Mesenchymal stem cell (in vitro differentiated cells and primary cell): ENCODE measurements around the gene ECI1.

ENCODE experiments used
- DNase-seq: peaks from one replicate; pipeline ENCODE4 v3.0.0-alpha.2; 2013
- H2AFZ ChIP-seq: one replicate; pipeline ENCODE4 v1.6.1; 2013; ENCODE audit warnings: low read depth, mild to moderate bottlenecking, control low read depth, inconsistent platforms, low read length, moderate library complexity
- H2AK5ac ChIP-seq: 2 replicates; pipeline ENCODE4 v1.6.1; 2013; ENCODE audit warnings: low read length, moderate library complexity, mild to moderate bottlenecking, inconsistent platforms; ENCODE audit not compliant: severe bottlenecking
- H2BK120ac ChIP-seq: one replicate; pipeline ENCODE4 v1.6.1; 2013; ENCODE audit warnings: low read depth, mild to moderate bottlenecking, inconsistent platforms, low read length, moderate library complexity
- H2BK12ac ChIP-seq, 2 experiments: one replicate each; pipeline ENCODE4 v1.6.1; 2013; ENCODE audit warnings: inconsistent platforms in 2 of 2, low read length in 2 of 2, mild to moderate bottlenecking in 2 of 2, moderate library complexity in 2 of 2, control low read depth in 1 of 2
- H2BK15ac ChIP-seq: one replicate; pipeline ENCODE4 v1.6.1; 2013; ENCODE audit warnings: mild to moderate bottlenecking, low read depth, inconsistent platforms; ENCODE audit not compliant: poor library complexity, severe bottlenecking
- H2BK5ac ChIP-seq: 2 replicates; pipeline ENCODE4 v1.6.1; 2013; ENCODE audit warnings: low read depth, mild to moderate bottlenecking, low read length, control low read depth, inconsistent platforms; ENCODE audit not compliant: poor library complexity, severe bottlenecking
- H3K14ac ChIP-seq, 2 experiments: one replicate each; pipeline ENCODE4 v1.6.1; 2013; ENCODE audit warnings: inconsistent platforms in 2 of 2, low read length in 2 of 2, control low read depth in 1 of 2, mild to moderate bottlenecking in 1 of 2, moderate library complexity in 1 of 2
- H3K18ac ChIP-seq, 2 experiments: one replicate each; pipeline ENCODE4 v1.6.1; 2013; ENCODE audit warnings: inconsistent platforms in 2 of 2, low read length in 2 of 2, control low read depth in 1 of 2, low read depth in 1 of 2, mild to moderate bottlenecking in 1 of 2
- H3K23ac ChIP-seq, 2 experiments: one replicate each; pipeline ENCODE4 v1.6.1; 2013; ENCODE audit warnings: inconsistent platforms in 2 of 2, low read length in 2 of 2, mild to moderate bottlenecking in 2 of 2, moderate library complexity in 2 of 2, control low read depth in 1 of 2
- H3K27ac ChIP-seq: 2 replicates; pipeline ENCODE4 v1.5.1; 2013; ENCODE audit warnings: mild to moderate bottlenecking, moderate library complexity, low read length, control low read depth, inconsistent platforms; ENCODE audit not compliant: poor library complexity, severe bottlenecking
- H3K27me3 ChIP-seq, 2 experiments: 2 replicates each; pipeline versions ENCODE4 v1.6.1 to v1.7.0; 2013; ENCODE audit warnings: low read length in 2 of 2, mild to moderate bottlenecking in 2 of 2, moderate library complexity in 2 of 2, control low read depth in 1 of 2, inconsistent platforms in 1 of 2; ENCODE audit not compliant: control insufficient read depth in 1 of 2, insufficient read depth in 1 of 2
- H3K36me3 ChIP-seq, 2 experiments: 2 replicates each; pipeline versions ENCODE4 v1.6.1 to v1.7.0; 2013; ENCODE audit warnings: low read length in 2 of 2, control low read depth in 1 of 2, inconsistent platforms in 1 of 2, low read depth in 1 of 2, mild to moderate bottlenecking in 1 of 2; ENCODE audit not compliant: insufficient read depth in 2 of 2, control insufficient read depth in 1 of 2
- H3K4ac ChIP-seq, 2 experiments: one replicate each; pipeline ENCODE4 v1.6.1; 2013; ENCODE audit warnings: inconsistent platforms in 2 of 2, low read length in 2 of 2, mild to moderate bottlenecking in 2 of 2, moderate library complexity in 2 of 2, control low read depth in 1 of 2, low read depth in 1 of 2
- H3K4me1 ChIP-seq: 2 replicates; pipeline ENCODE4 v1.6.1; 2013; ENCODE audit warnings: low read depth, low read length, control low read depth; ENCODE audit not compliant: control insufficient read depth, insufficient read depth
- H3K4me2 ChIP-seq: 2 replicates; pipeline ENCODE4 v1.6.1; 2013; ENCODE audit warnings: low read length, mild to moderate bottlenecking, inconsistent platforms; ENCODE audit not compliant: poor library complexity, severe bottlenecking
- H3K4me3 ChIP-seq, 2 experiments: 2 replicates each; pipeline versions ENCODE4 v1.5.1 to v1.7.0; 2013; ENCODE audit warnings: low read length in 2 of 2, mild to moderate bottlenecking in 2 of 2, control low read depth in 1 of 2, low read depth in 1 of 2; ENCODE audit not compliant: insufficient read depth in 1 of 2
- H3K79me1 ChIP-seq: replicated peaks from 2 replicates; pipeline ENCODE4 v1.6.1; 2013; ENCODE audit warnings: mild to moderate bottlenecking, control low read depth, low read length, inconsistent platforms; ENCODE audit not compliant: poor library complexity, severe bottlenecking
- H3K9ac ChIP-seq: 2 replicates; pipeline ENCODE4 v1.7.0; 2013; ENCODE audit warnings: mild to moderate bottlenecking, low read length, moderate library complexity
- H3K9me3 ChIP-seq: 2 replicates; pipeline ENCODE4 v1.7.0; 2013; ENCODE audit warnings: mild to moderate bottlenecking, low read length; ENCODE audit not compliant: control insufficient read depth
- H4K8ac ChIP-seq: one replicate; pipeline ENCODE4 v1.6.1; 2013; ENCODE audit warnings: inconsistent platforms, mild to moderate bottlenecking, low read length, moderate library complexity
- H4K91ac ChIP-seq: one replicate; pipeline ENCODE4 v1.6.1; 2013; ENCODE audit warnings: mild to moderate bottlenecking, low read length, inconsistent platforms
- WGBS: methylation state at CpG from one replicate; pipeline ENCODE4 v1.1.7; 2013; ENCODE audit warnings: mixed read lengths; 5-methylcytosine and 5-hydroxymethylcytosine counted together

The ECI1 gene

GRCh38 chr16:2210009-2210332 is 41.4 kb downstream of the ECI1 start:
- Histone ChIP-seq H3K36me3 (peaks cover 31 to 67% of the 10 kb centered on the region in 2 experiments), H3K14ac (no peak overlapping the region), H3K79me1 (peaks cover 38% of the 10 kb centered on the region), H3K9ac (no peak overlapping the region), H2BK12ac (no peak overlapping the region), H3K27ac (no peak overlapping the region), H3K4me2 (no peak overlapping the region), H4K91ac (no peak overlapping the region), H3K4me1 (peaks cover 48% of the 10 kb centered on the region), H2AK5ac (no peak overlapping the region), H3K4me3 (no peak overlapping the region), H2BK15ac (no peak overlapping the region), H3K4ac (no peak overlapping the region), H2AFZ (no peak overlapping the region), H2BK5ac (no peak overlapping the region), H3K18ac (no peak overlapping the region), H3K9me3 (no peaks in the 10 kb centered on the region), H3K23ac (no peak overlapping the region), H3K27me3 (no peaks in the 10 kb centered on the region), H2BK120ac (no peak overlapping the region), H4K8ac (no peak overlapping the region)
- 97% methylated on average over 14 of the region's 17 CpGs for WGBS
- DNase-seq, result no peak

GRCh38 chr16:2209258-2210008 is 42.0 kb downstream of the ECI1 start:
- Histone ChIP-seq H2BK120ac (no peak overlapping the region), H3K79me1 (peaks cover 38% of the 10 kb centered on the region), H3K27me3 (no peaks in the 10 kb centered on the region), H4K8ac (no peak overlapping the region), H4K91ac (no peak overlapping the region), H3K9ac (no peak overlapping the region), H3K23ac (no peak overlapping the region), H3K14ac (no peak overlapping the region), H2BK15ac (peak overlapping the region; percentile 45), H3K4me2 (no peak overlapping the region), H3K9me3 (no peaks in the 10 kb centered on the region), H2AK5ac (no peak overlapping the region), H3K4ac (no peak overlapping the region), H3K4me3 (no peak overlapping the region), H3K36me3 (peaks cover 31 to 67% of the 10 kb centered on the region in 2 experiments), H3K4me1 (peaks cover 51% of the 10 kb centered on the region), H2BK5ac (no peak overlapping the region), H2AFZ (no peak overlapping the region), H3K18ac (no peak overlapping the region), H3K27ac (no peak overlapping the region), H2BK12ac (no peak overlapping the region)
- DNase-seq, result no peak
- 87% methylated on average over 29 of the region's 29 CpGs for WGBS

- no peaks in the 10 kb centered on the region for H3K27me3 ChIP-seq
- no peak overlapping the region for H3K4me2 ChIP-seq
- H3K27ac ChIP-seq, result no peak overlapping the region
- no peak overlapping the region for H4K8ac ChIP-seq
- H3K14ac ChIP-seq, result no peak overlapping the region
- H2BK12ac ChIP-seq, result no peak overlapping the region
- no peak overlapping the region for H3K4me3 ChIP-seq
- H3K4me1 ChIP-seq, result peaks cover 48% of the 10 kb centered on the region
- no peak overlapping the region for H2AK5ac ChIP-seq
- H3K36me3 ChIP-seq, result peaks cover 31 to 67% of the 10 kb centered on the region in 2 experiments
- no peak overlapping the region for H3K9ac ChIP-seq
- H3K9me3 ChIP-seq, result no peaks in the 10 kb centered on the region
- peaks cover 38% of the 10 kb centered on the region for H3K79me1 ChIP-seq
- no peak overlapping the region for H3K4ac ChIP-seq
- no peak overlapping the region for H2BK5ac ChIP-seq
- no peak for DNase-seq
- no peak overlapping the region for H2BK15ac ChIP-seq
- no peak overlapping the region for H3K18ac ChIP-seq
- no peak overlapping the region for H3K23ac ChIP-seq
- no peak overlapping the region for H2BK120ac ChIP-seq
- no peak overlapping the region for H4K91ac ChIP-seq
- 95% methylated on average over 9 of the region's 9 CpGs for WGBS
- H2AFZ ChIP-seq, result no peak overlapping the region
These were observed 42.6 kb downstream of the ECI1 start for GRCh38 chr16:2208772-2209171.

GRCh38 chr16:2208308-2208707 is 43.1 kb downstream of the ECI1 start:
- Histone ChIP-seq H2AFZ (no peak overlapping the region), H2BK120ac (no peak overlapping the region), H4K8ac (no peak overlapping the region), H2BK5ac (no peak overlapping the region), H3K9ac (no peak overlapping the region), H3K4me3 (no peak overlapping the region), H3K4ac (no peak overlapping the region), H3K79me1 (peaks cover 38% of the 10 kb centered on the region), H2BK15ac (no peak overlapping the region), H3K36me3 (peaks cover 31 to 67% of the 10 kb centered on the region in 2 experiments), H3K14ac (no peak overlapping the region), H3K18ac (no peak overlapping the region), H3K4me1 (peaks cover 45% of the 10 kb centered on the region), H2BK12ac (no peak overlapping the region), H3K27me3 (no peaks in the 10 kb centered on the region), H4K91ac (no peak overlapping the region), H3K23ac (no peak overlapping the region), H3K27ac (no peak overlapping the region), H3K4me2 (no peak overlapping the region), H2AK5ac (no peak overlapping the region), H3K9me3 (no peaks in the 10 kb centered on the region)
- DNase-seq, result no peak
- WGBS, result 96% methylated on average over 19 of the region's 23 CpGs
